HepG2 (cell line): Measurements from ENCODE around the gene MFN2. TPM values are rescaled to one million over a fixed set of nuclear protein-coding genes. Genes with fewer than 3 reads are reported as not detected.
A peak's percentile ranks its signal among the peaks of the same experiment; 100 is the strongest.

Experiments used
- SIN3B ChIP-seq: fragments of 150-350 bp; IDR thresholded peaks from 2 replicates; pipeline ENCODE4 v1.6.1; 2014; ENCODE audit warnings: low read length
- SP5 ChIP-seq: IDR thresholded peaks from 2 replicates; pipeline ENCODE4 v1.6.1; 2016; ENCODE audit warnings: low read depth, borderline replicate concordance
- ZFP36L2 ChIP-seq: sonication (generic); formaldehyde crosslinking; IDR thresholded peaks from 2 replicates; pipeline ENCODE4 v1.4.0; 2020; ENCODE audit warnings: missing genetic modification reagents
- ZNF577 ChIP-seq: sonication (generic); formaldehyde crosslinking; IDR thresholded peaks from 2 replicates; pipeline ENCODE4 v1.4.0; 2020; ENCODE audit warnings: mild to moderate bottlenecking, low read depth, missing genetic modification reagents, borderline replicate concordance
- polyA plus RNA-seq, 8 experiments: library from polyadenylated mRNA; depleted of rRNA in 3 of 8; stranded (reverse) in 7 of 8; unstranded in 1 of 8; fragments of >200 nt; fragmentation: Illumina TruSeq in 4 of 8; extraction: Trizol in 4 of 8; gene quantifications; 2 replicates each; pipeline versions ENCODE4 v1.2.1 to v1.2.3, GENCODE V29; 2011 to 2016; ENCODE audit warnings: low read depth in 4 of 8, missing spikeins in 1 of 8, mixed read lengths in 1 of 8; ENCODE audit not compliant: insufficient read depth in 1 of 8
- total RNA-seq, 5 experiments: library from RNA; depleted of rRNA; stranded (reverse); fragments of >200 nt; fragmentation: Illumina TruSeq; extraction: Trizol; gene quantifications; 2 replicates each; pipeline ENCODE4 v1.2.3, GENCODE V29; 2016; ENCODE audit warnings: low read depth in 1 of 5
- TF ChIP-seq, protein P1 (sequence below): IDR thresholded peaks from 2 replicates; pipeline ENCODE4 v1.6.1; 2016; ENCODE audit warnings: low read depth, missing genetic modification reagents, missing compliant biosample characterization
- TF ChIP-seq, protein P2 (sequence below): sonication (generic); formaldehyde crosslinking; IDR thresholded peaks from 2 replicates; pipeline ENCODE4 v1.8.0; 2022; ENCODE audit warnings: mild to moderate bottlenecking, missing genetic modification reagents, borderline replicate concordance
- TF ChIP-seq, protein P3 (sequence below): sonication (generic); formaldehyde crosslinking; IDR thresholded peaks from 2 replicates; pipeline ENCODE4 v1.8.1; 2023; ENCODE audit warnings: mild to moderate bottlenecking, inconsistent platforms, moderate library complexity, missing genetic modification reagents, borderline replicate concordance
- TF ChIP-seq, protein P4 (sequence below): sonication (generic); formaldehyde crosslinking; IDR thresholded peaks from 2 replicates; pipeline ENCODE4 v1.8.1; 2023; ENCODE audit warnings: mild to moderate bottlenecking, missing genetic modification reagents
- TF ChIP-seq, protein P5 (sequence below): sonication (generic); formaldehyde crosslinking; IDR thresholded peaks from one replicate; pipeline ENCODE4 v1.5.1; 2020; ENCODE audit warnings: mild to moderate bottlenecking, missing genetic modification reagents; ENCODE audit errors: not compliant biosample characterization

MFN2 gene
- total and polyA plus RNA-seq, 2 of the 13 experiments (the other 11 are each of a cell fraction or from before 2014, with no cell fraction given), result 38.7 to 60.9 TPM

DNA sequence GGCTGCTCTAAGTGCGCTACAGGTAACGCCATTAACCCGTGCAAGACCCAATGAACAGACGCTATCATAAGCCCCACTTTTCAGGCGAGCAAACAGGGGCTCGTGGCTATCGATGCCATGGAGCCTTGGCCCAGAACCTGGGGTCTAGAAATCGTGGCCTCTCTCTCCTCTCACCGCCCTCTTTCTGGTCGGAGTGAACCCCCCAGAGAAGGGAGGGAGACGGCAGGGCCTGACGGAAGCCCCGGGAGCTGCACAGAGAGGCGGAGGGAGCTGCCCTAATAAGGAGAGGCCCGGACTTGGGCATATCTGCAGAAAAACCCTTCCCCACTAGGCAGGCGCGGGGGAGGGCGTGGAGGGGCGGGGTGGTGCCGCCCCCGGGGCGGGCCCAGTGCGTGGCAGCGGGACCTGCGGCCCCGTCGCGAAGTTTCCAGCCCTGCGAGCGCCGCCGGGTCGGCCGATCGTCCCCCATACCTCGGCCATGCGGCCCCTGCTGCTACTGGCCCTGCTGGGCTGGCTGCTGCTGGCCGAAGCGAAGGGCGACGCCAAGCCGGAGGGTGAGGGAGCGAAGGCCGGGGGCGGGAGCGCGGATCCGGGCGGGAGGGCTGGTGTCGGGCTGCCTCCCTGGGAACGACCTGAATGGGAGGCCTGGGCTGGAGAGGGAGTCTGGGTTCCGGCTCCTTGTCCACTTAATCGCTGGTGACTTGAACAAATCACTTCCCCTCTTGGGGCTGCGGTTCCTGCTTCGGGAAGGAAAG, 45.8 kb upstream of the MFN2 start, which contains the start of gene PLOD1 (continued):
- TF ChIP-seq, protein P1, sequence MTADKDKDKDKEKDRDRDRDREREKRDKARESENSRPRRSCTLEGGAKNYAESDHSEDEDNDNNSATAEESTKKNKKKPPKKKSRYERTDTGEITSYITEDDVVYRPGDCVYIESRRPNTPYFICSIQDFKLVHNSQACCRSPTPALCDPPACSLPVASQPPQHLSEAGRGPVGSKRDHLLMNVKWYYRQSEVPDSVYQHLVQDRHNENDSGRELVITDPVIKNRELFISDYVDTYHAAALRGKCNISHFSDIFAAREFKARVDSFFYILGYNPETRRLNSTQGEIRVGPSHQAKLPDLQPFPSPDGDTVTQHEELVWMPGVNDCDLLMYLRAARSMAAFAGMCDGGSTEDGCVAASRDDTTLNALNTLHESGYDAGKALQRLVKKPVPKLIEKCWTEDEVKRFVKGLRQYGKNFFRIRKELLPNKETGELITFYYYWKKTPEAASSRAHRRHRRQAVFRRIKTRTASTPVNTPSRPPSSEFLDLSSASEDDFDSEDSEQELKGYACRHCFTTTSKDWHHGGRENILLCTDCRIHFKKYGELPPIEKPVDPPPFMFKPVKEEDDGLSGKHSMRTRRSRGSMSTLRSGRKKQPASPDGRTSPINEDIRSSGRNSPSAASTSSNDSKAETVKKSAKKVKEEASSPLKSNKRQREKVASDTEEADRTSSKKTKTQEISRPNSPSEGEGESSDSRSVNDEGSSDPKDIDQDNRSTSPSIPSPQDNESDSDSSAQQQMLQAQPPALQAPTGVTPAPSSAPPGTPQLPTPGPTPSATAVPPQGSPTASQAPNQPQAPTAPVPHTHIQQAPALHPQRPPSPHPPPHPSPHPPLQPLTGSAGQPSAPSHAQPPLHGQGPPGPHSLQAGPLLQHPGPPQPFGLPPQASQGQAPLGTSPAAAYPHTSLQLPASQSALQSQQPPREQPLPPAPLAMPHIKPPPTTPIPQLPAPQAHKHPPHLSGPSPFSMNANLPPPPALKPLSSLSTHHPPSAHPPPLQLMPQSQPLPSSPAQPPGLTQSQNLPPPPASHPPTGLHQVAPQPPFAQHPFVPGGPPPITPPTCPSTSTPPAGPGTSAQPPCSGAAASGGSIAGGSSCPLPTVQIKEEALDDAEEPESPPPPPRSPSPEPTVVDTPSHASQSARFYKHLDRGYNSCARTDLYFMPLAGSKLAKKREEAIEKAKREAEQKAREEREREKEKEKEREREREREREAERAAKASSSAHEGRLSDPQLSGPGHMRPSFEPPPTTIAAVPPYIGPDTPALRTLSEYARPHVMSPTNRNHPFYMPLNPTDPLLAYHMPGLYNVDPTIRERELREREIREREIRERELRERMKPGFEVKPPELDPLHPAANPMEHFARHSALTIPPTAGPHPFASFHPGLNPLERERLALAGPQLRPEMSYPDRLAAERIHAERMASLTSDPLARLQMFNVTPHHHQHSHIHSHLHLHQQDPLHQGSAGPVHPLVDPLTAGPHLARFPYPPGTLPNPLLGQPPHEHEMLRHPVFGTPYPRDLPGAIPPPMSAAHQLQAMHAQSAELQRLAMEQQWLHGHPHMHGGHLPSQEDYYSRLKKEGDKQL (CRISPR knock-in tag), result peak; percentile 30; the same call in 1 of the 2 replicates
- TF ChIP-seq, protein P2, sequence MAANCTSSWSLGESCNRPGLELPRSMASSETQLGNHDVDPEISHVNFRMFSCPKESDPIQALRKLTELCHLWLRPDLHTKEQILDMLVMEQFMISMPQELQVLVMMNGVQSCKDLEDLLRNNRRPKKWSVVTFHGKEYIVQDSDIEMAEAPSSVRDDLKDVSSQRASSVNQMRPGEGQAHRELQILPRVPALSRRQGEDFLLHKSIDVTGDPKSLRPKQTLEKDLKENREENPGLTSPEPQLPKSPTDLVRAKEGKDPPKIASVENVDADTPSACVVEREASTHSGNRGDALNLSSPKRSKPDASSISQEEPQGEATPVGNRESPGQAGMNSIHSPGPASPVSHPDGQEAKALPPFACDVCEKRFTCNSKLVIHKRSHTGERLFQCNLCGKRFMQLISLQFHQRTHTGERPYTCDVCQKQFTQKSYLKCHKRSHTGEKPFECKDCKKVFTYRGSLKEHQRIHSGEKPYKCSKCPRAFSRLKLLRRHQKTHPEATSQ (CRISPR knock-in tag), result peak; percentile 86; the same call in 1 of the 2 replicates
- TF ChIP-seq, protein P3, sequence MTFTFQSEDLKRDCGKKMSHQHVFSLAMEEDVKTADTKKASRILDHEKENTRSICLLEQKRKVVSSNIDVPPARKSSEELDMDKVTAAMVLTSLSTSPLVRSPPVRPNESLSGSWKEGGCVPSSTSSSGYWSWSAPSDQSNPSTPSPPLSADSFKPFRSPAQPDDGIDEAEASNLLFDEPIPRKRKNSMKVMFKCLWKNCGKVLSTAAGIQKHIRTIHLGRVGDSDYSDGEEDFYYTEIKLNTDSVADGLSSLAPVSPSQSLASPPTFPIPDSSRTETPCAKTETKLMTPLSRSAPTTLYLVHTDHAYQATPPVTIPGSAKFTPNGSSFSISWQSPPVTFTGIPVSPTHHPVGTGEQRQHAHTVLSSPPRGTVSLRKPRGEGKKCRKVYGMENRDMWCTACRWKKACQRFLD (CRISPR knock-in tag), result no peak
- TF ChIP-seq SIN3B (no peak), ZFP36L2 (CRISPR knock-in tag) (no peak), ZNF577 (CRISPR knock-in tag) (no peak), SP5 (CRISPR knock-in tag) (peak; percentile 62; the same call in 1 of the 2 replicates)
- TF ChIP-seq, protein P4, sequence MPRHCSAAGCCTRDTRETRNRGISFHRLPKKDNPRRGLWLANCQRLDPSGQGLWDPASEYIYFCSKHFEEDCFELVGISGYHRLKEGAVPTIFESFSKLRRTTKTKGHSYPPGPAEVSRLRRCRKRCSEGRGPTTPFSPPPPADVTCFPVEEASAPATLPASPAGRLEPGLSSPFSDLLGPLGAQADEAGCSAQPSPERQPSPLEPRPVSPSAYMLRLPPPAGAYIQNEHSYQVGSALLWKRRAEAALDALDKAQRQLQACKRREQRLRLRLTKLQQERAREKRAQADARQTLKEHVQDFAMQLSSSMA (CRISPR knock-in tag), result no peak
- TF ChIP-seq, protein P5, sequence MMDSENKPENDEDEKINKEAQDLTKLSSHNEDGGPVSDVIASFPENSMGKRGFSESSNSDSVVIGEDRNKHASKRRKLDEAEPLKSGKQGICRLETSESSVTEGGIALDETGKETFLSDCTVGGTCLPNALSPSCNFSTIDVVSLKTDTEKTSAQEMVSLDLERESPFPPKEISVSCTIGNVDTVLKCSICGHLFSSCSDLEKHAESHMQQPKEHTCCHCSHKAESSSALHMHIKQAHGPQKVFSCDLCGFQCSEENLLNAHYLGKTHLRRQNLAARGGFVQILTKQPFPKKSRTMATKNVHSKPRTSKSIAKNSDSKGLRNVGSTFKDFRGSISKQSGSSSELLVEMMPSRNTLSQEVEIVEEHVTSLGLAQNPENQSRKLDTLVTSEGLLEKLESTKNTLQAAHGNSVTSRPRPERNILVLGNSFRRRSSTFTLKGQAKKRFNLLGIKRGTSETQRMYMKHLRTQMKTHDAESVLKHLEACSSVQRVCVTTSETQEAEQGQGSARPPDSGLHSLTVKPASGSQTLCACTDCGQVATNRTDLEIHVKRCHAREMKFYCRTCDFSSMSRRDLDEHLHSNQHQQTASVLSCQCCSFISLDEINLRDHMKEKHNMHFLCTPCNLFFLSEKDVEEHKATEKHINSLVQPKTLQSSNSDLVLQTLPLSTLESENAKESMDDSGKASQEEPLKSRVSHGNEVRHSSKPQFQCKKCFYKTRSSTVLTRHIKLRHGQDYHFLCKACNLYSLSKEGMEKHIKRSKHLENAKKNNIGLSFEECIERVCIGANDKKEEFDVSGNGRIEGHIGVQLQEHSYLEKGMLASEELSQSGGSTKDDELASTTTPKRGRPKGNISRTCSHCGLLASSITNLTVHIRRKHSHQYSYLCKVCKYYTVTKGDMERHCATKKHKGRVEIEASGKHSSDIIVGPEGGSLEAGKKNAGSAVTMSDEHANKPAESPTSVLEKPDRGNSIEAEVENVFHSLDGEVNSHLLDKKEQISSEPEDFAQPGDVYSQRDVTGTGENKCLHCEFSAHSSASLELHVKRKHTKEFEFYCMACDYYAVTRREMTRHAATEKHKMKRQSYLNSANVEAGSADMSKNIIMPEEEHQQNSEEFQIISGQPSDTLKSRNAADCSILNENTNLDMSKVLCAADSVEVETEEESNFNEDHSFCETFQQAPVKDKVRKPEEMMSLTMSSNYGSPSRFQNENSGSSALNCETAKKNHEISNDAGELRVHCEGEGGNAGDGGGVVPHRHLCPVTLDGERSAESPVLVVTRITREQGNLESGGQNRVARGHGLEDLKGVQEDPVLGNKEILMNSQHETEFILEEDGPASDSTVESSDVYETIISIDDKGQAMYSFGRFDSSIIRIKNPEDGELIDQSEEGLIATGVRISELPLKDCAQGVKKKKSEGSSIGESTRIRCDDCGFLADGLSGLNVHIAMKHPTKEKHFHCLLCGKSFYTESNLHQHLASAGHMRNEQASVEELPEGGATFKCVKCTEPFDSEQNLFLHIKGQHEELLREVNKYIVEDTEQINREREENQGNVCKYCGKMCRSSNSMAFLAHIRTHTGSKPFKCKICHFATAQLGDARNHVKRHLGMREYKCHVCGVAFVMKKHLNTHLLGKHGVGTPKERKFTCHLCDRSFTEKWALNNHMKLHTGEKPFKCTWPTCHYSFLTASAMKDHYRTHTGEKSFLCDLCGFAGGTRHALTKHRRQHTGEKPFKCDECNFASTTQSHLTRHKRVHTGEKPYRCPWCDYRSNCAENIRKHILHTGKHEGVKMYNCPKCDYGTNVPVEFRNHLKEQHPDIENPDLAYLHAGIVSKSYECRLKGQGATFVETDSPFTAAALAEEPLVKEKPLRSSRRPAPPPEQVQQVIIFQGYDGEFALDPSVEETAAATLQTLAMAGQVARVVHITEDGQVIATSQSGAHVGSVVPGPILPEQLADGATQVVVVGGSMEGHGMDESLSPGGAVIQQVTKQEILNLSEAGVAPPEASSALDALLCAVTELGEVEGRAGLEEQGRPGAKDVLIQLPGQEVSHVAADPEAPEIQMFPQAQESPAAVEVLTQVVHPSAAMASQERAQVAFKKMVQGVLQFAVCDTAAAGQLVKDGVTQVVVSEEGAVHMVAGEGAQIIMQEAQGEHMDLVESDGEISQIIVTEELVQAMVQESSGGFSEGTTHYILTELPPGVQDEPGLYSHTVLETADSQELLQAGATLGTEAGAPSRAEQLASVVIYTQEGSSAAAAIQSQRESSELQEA, result peak; percentile 97
